Frontal cortex (tissue), 4 donors: ENCODE data around the gene NEDD4L. TPM values are rescaled to one million over a fixed set of nuclear protein-coding genes. Genes with fewer than 3 reads are reported as not detected.
"Not testable (repeated sequence)": the region's sequence is repeated elsewhere in the genome, so short reads cannot be mapped to it uniquely, and the experiment has no call there.

ENCODE experiments used
- DNase-seq, 2 donors: peaks; one replicate each; pipeline ENCODE4 v3.0.0; 2012; ENCODE audit warnings: low spot score in 2 of 2
- FAIRE-seq: peaks from 2 replicates; lab custom pipeline; 2012; peaks lifted over from hg19 to GRCh38; lab: Jason Lieb, UNC
- total RNA-seq: library from RNA; depleted of rRNA; stranded (reverse); fragments of >200 nt; gene quantifications from one replicate; pipeline ENCODE4 v1.2.3, GENCODE V29; 2014
- donor health status: control.
- donor health status: control.
- donor health status: control.

NEDD4L gene
- total RNA-seq, 1 donor from 2014 or later, result 108 TPM

- FAIRE-seq, result no peak
- DNase-seq, result no peak
These were observed 124.2 kb downstream of the NEDD4L start for GRCh38 chr18:58168221-58168620.

GRCh38 chr18:58168993-58169392 lies 125.0 kb downstream of the NEDD4L start:
- DNase-seq (no peak), FAIRE-seq (no peak)

- FAIRE-seq (no peak), DNase-seq (no peak)
These were observed 125.4 kb downstream of the NEDD4L start for GRCh38 chr18:58169472-58169871.

GRCh38 chr18:58170036-58170435 lies 126.0 kb downstream of the NEDD4L start:
- DNase-seq, FAIRE-seq: not testable (repeated sequence)

- FAIRE-seq (no peak), DNase-seq (no peak)
These were observed 128.0 kb downstream of the NEDD4L start for GRCh38 chr18:58172031-58172430.

- FAIRE-seq, result no peak
- no peak for DNase-seq
These were observed 130.3 kb downstream of the NEDD4L start for GRCh38 chr18:58174285-58174684.

- DNase-seq, result no peak
These were observed 131.2 kb downstream of the NEDD4L start for GRCh38 chr18:58175122-58175785.

GRCh38 chr18:58175786-58176176 lies 131.8 kb downstream of the NEDD4L start:
- no peak for DNase-seq

More at GRCh38 chr18:58175122-58175785, 131.2 kb downstream of the NEDD4L start:
- no peak for FAIRE-seq

GRCh38 chr18:58177004-58177717 lies 133.1 kb downstream of the NEDD4L start:
- DNase-seq, result no peak
- no peak for FAIRE-seq

More at GRCh38 chr18:58175786-58176176, 131.8 kb downstream of the NEDD4L start:
- FAIRE-seq, result no peak

GRCh38 chr18:58177896-58178470 lies 134.0 kb downstream of the NEDD4L start:
- FAIRE-seq (no peak), DNase-seq (no peak)

GRCh38 chr18:58178511-58178910 lies 134.5 kb downstream of the NEDD4L start:
- no peak for DNase-seq
- no peak for FAIRE-seq

- no peak for FAIRE-seq
- DNase-seq, result no peak
These were observed 136.1 kb downstream of the NEDD4L start for GRCh38 chr18:58180172-58180571.

- FAIRE-seq (peak; percentile 19), DNase-seq (peak in 1 of 2 donors; percentile 63)
These were observed 136.8 kb downstream of the NEDD4L start for GRCh38 chr18:58180738-58181353.

GRCh38 chr18:58181988-58182387 lies 138.0 kb downstream of the NEDD4L start:
- DNase-seq (no peak), FAIRE-seq (no peak)

GRCh38 chr18:58183226-58183625 lies 139.2 kb downstream of the NEDD4L start:
- FAIRE-seq (no peak), DNase-seq (no peak)

- FAIRE-seq, result no peak
- DNase-seq, result no peak
These were observed 142.4 kb downstream of the NEDD4L start for GRCh38 chr18:58186258-58186948.

GRCh38 chr18:58187674-58188073 lies 143.6 kb downstream of the NEDD4L start:
- DNase-seq (no peak), FAIRE-seq (no peak)

- no peak for FAIRE-seq
These were observed 145.0 kb downstream of the NEDD4L start for GRCh38 chr18:58188996-58189395.

GRCh38 chr18:58190842-58191530 lies 147.0 kb downstream of the NEDD4L start:
- FAIRE-seq (no peak), DNase-seq (no peak)

More at GRCh38 chr18:58188996-58189395, 145.0 kb downstream of the NEDD4L start:
- no peak for DNase-seq
